OCI-LY7 (cell line): ENCODE results near the gene PTBP3.

ENCODE experiments used
- CTCF ChIP-seq: fragments of 200-600 bp; sonication (generic); conservative IDR thresholded peaks from 2 replicates; pipeline ENCODE4 v1.5.1; 2014; ENCODE audit warnings: mild to moderate bottlenecking, antibody characterized with exemption, low read length, moderate library complexity, mixed read lengths
- EZH2phosphoT487 ChIP-seq: fragments of 200-600 bp; sonication (generic); IDR thresholded peaks from 2 replicates; pipeline ENCODE4 v1.6.1; 2018; ENCODE audit warnings: low read depth, borderline replicate concordance, mild to moderate bottlenecking, mixed run types, antibody characterized with exemption, low read length, moderate library complexity, mixed read lengths

GRCh38 chr9:112234779-112235178 lies 98.6 kb downstream of the PTBP3 start:
- no peak for TF ChIP-seq CTCF
- TF ChIP-seq EZH2phosphoT487, result no peak
